Activated B cell treated with CpG ODN at 0.5 μM for 24 hours (primary cell): ENCODE results near the gene EIF4G1. TPM values are rescaled to one million over a fixed set of nuclear protein-coding genes. Genes with fewer than 3 reads are reported as not detected.
A peak's percentile ranks its signal among the peaks of the same experiment; 100 is the strongest.

ENCODE experiments used
- ATAC-seq: fragments of 200-7000 bp; cut with Tn5 transposase; one replicate; pipeline ENCODE4 v1.10.0; 2021; ENCODE audit warnings: low read depth, mild to moderate bottlenecking, moderate library complexity
- CTCF ChIA-PET: fragments of 350-600 bp; sonication (Branson Sonifier 250); formaldehyde crosslinking; loops from one replicate; lab custom pipeline; 2021; ENCODE audit warnings: antibody characterized with exemption; lab: Charles Lee
- POLR2A ChIA-PET: fragments of 350-600 bp; sonication (Branson Sonifier 250); formaldehyde crosslinking; loops from one replicate; lab custom pipeline; 2021; ENCODE audit warnings: antibody characterized with exemption; lab: Charles Lee
- DNase-seq: peaks from one replicate; pipeline ENCODE4 v3.0.0; 2022
- H3K27ac Mint-ChIP-seq: one replicate; pipeline ENCODE4 v1.8.0; 2020; ENCODE audit warnings: mixed read lengths
- H3K27me3 Mint-ChIP-seq: one replicate; pipeline ENCODE4 v1.8.0; 2021; ENCODE audit warnings: mixed read lengths
- H3K36me3 Mint-ChIP-seq: one replicate; pipeline ENCODE4 v1.8.0; 2021; ENCODE audit warnings: low read depth, mixed read lengths
- H3K4me1 Mint-ChIP-seq: one replicate; pipeline ENCODE4 v1.8.0; 2021; ENCODE audit warnings: mixed read lengths
- H3K4me3 Mint-ChIP-seq: one replicate; pipeline ENCODE4 v1.8.0; 2020; ENCODE audit warnings: mild to moderate bottlenecking, mixed read lengths
- H3K9me3 Mint-ChIP-seq: one replicate; pipeline ENCODE4 v1.8.0; 2020; ENCODE audit warnings: mixed read lengths
- intact Hi-C: fragments of 100-400 bp; cut with micrococcal nuclease; formaldehyde crosslinking; loops from one replicate; pipeline ENCODE4 v1.15.1; 2024
- total RNA-seq: library from RNA; stranded (reverse); gene quantifications from 2 replicates; pipeline ENCODE4 v1.2.3, GENCODE V29; 2022
- TF ChIP-seq, protein P1 (sequence below): fragments of 200-600 bp; IDR thresholded peaks from one replicate; pipeline ENCODE4 v1.8.0; 2022; ENCODE audit warnings: antibody characterized with exemption, mild to moderate bottlenecking

The EIF4G1 gene
- total RNA-seq, 1 donor from 2014 or later = 319 TPM

DNA sequence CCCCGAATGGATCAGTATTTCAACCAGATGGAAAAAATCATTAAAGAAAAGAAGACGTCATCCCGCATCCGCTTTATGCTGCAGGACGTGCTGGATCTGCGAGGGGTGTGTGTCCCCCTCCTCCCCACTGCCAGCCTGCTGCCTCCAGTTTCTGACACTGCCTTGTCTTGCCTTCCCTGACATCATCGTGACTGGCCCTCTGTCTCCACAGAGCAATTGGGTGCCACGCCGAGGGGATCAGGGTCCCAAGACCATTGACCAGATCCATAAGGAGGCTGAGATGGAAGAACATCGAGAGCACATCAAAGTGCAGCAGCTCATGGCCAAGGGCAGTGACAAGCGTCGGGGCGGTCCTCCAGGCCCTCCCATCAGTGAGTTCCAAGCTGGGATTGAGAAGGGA, 10.9 kb downstream of the EIF4G1 start:
- Mint-ChIP-seq H3K27ac (no peak overlapping the region), H3K4me1 (no peaks in the 10 kb centered on the region), H3K27me3 (no peaks in the 10 kb centered on the region), H3K4me3 (no peak overlapping the region), H3K36me3 (peaks cover 100% of the 10 kb centered on the region), H3K9me3 (no peaks in the 10 kb centered on the region)
- CTCF ChIA-PET = no interaction called here
- TF ChIP-seq, protein P1, sequence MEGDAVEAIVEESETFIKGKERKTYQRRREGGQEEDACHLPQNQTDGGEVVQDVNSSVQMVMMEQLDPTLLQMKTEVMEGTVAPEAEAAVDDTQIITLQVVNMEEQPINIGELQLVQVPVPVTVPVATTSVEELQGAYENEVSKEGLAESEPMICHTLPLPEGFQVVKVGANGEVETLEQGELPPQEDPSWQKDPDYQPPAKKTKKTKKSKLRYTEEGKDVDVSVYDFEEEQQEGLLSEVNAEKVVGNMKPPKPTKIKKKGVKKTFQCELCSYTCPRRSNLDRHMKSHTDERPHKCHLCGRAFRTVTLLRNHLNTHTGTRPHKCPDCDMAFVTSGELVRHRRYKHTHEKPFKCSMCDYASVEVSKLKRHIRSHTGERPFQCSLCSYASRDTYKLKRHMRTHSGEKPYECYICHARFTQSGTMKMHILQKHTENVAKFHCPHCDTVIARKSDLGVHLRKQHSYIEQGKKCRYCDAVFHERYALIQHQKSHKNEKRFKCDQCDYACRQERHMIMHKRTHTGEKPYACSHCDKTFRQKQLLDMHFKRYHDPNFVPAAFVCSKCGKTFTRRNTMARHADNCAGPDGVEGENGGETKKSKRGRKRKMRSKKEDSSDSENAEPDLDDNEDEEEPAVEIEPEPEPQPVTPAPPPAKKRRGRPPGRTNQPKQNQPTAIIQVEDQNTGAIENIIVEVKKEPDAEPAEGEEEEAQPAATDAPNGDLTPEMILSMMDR = no peak
- DNase-seq (no peak), ATAC-seq (no peak)
- POLR2A ChIA-PET = no interaction called here
- intact Hi-C loops = no loop called here

DNA sequence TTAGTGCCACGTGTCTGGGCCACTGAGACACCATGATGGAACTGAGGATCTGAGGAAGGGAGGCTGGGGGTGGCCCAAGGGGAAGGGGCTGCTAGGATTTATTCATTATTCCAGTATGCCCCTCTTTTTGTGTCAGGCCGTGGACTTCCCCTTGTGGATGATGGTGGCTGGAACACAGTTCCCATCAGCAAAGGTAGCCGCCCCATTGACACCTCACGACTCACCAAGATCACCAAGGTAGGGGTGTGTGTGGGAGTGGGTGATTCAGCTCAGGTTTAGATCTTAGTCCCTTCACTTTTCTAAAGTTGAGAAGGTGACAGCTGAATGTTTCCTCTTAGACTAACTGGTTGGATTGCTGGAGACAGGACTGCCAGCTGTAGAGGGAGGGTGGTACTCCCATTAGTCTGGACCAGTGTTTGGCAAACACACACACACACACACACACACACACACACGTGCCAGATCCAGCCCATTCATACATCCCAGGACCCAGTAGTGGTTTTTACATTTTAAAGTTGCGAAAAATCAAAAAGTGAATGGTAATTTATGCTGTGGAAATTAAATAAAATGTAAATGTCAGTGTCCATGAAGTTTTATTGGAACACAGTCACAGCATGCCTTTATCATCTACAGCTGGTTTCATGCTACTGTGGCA, 11.4 kb downstream of the EIF4G1 start:
- DNase-seq (no peak), ATAC-seq (no peak)
- Mint-ChIP-seq H3K9me3 (no peaks in the 10 kb centered on the region), H3K27me3 (no peaks in the 10 kb centered on the region), H3K27ac (no peak overlapping the region), H3K36me3 (peaks cover 99% of the 10 kb centered on the region), H3K4me3 (no peak overlapping the region), H3K4me1 (no peaks in the 10 kb centered on the region)
- ChIA-PET POLR2A (no interaction called here), CTCF (no interaction called here)
- intact Hi-C loops = no loop called here
- TF ChIP-seq, protein P1 = no peak

DNA sequence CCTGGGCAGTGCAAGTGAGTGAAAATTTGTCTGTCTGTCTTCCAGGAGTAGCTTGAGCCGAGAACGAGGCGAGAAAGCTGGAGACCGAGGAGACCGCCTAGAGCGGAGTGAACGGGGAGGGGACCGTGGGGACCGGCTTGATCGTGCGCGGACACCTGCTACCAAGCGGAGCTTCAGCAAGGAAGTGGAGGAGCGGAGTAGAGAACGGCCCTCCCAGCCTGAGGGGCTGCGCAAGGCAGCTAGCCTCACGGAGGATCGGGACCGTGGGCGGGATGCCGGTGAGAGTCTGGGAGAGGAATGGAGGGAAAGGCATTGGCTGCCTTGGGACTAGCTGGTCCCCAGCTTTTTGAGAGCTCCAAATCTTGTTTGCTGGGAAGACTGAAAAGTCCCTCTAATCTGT, 12.8 kb downstream of the EIF4G1 start:
- CTCF ChIA-PET = no interaction called here
- no peak for ATAC-seq
- Mint-ChIP-seq H3K9me3 (no peaks in the 10 kb centered on the region), H3K4me3 (no peak overlapping the region), H3K36me3 (peaks cover 99% of the 10 kb centered on the region), H3K4me1 (no peaks in the 10 kb centered on the region), H3K27ac (no peak overlapping the region), H3K27me3 (no peaks in the 10 kb centered on the region)
- intact Hi-C loops = no loop called here
- DNase-seq = no peak
- POLR2A ChIA-PET = interaction anchor here (1.0 kb wide), 1 partner anchor 10 kb away, joined by 3 read pairs; no protein-coding TSS in a partner anchor
- TF ChIP-seq, protein P1 = no peak

DNA sequence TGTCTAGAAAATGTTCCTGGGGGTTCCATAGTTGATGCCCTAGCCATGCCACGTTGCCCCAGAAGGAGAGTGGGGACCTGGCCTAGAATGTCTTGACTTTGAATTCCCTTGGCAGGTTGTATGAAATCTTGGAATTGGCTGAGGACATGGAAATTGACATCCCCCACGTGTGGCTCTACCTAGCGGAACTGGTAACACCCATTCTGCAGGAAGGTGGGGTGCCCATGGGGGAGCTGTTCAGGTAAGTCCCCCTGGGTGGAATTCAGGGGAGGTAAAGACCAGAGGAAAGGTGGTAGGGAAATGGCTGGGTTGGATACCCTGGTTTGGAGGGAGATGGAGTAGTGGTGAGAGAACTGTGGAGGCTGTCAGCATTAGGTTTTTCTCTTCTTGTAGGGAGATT, 14.1 kb downstream of the EIF4G1 start:
- DNase-seq (no peak), ATAC-seq (no peak)
- Mint-ChIP-seq H3K4me3 (no peak overlapping the region), H3K4me1 (no peaks in the 10 kb centered on the region), H3K27me3 (no peaks in the 10 kb centered on the region), H3K27ac (no peak overlapping the region), H3K9me3 (no peaks in the 10 kb centered on the region), H3K36me3 (peaks cover 99% of the 10 kb centered on the region)
- TF ChIP-seq, protein P1 = no peak
- CTCF ChIA-PET = no interaction called here
- POLR2A ChIA-PET = no interaction called here
- intact Hi-C loops = no loop called here

DNA sequence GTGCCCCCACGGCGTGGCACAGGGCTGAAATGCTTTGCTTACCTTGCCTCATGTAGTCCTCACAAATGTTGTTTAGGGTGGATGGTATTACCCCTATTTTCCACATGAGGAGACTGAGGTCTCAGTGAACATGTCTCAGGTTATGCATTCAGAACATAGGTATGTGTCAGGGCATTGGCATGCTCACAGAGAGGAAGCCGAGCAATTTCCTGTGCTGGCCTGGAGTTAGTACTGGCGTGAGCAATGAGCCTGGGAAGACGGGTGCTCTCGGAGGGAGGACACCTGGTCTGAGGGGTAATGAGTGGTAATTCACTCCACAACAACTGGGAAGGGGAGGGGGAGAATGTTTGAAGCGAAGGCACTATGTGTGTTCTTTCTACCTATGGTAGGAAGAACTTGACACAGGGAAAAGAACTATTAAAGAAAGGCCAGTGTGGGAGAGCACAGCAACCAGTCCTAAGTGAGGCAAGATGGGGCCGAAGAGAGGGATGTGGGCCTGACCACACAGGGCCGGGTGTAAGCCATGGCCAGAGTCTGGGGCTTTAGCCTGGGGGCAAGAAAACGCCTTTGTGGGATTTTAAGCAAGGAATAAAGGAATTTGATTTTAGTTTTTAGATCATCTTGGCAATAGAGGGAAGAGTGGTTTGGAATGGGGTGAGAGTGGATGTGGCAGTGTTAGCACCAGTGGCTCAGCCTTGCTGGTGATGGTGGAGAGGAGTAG, 18.1 kb downstream of the EIF4G1 start:
- no peak for DNase-seq
- CTCF ChIA-PET = no interaction called here
- TF ChIP-seq, protein P1 = no peak
- intact Hi-C loops = no loop called here
- Mint-ChIP-seq H3K4me3 (no peak overlapping the region), H3K27ac (peak overlapping the region; percentile 56), H3K9me3 (no peaks in the 10 kb centered on the region), H3K27me3 (peaks cover 1% of the 10 kb centered on the region), H3K4me1 (peaks cover 25% of the 10 kb centered on the region), H3K36me3 (peaks cover 76% of the 10 kb centered on the region)
- POLR2A ChIA-PET = no interaction called here
- no peak for ATAC-seq
